DND-41 (cell line): Measurements from ENCODE around the gene AGK.

Source experiments
- EZH2 ChIP-seq: IDR thresholded peaks from 3 replicates; pipeline ENCODE4 v1.6.1; 2012; ENCODE audit warnings: borderline replicate concordance, low read depth, mild to moderate bottlenecking, moderate library complexity, low read length, inconsistent platforms; ENCODE audit not compliant: severe bottlenecking
- TF ChIP-seq, protein P1 (sequence below): IDR thresholded peaks from 2 replicates; pipeline ENCODE4 v1.5.1; 2012; ENCODE audit warnings: borderline replicate concordance, low read length, moderate library complexity, mild to moderate bottlenecking; ENCODE audit not compliant: poor library complexity, severe bottlenecking; ENCODE audit errors: extremely low read depth

DNA sequence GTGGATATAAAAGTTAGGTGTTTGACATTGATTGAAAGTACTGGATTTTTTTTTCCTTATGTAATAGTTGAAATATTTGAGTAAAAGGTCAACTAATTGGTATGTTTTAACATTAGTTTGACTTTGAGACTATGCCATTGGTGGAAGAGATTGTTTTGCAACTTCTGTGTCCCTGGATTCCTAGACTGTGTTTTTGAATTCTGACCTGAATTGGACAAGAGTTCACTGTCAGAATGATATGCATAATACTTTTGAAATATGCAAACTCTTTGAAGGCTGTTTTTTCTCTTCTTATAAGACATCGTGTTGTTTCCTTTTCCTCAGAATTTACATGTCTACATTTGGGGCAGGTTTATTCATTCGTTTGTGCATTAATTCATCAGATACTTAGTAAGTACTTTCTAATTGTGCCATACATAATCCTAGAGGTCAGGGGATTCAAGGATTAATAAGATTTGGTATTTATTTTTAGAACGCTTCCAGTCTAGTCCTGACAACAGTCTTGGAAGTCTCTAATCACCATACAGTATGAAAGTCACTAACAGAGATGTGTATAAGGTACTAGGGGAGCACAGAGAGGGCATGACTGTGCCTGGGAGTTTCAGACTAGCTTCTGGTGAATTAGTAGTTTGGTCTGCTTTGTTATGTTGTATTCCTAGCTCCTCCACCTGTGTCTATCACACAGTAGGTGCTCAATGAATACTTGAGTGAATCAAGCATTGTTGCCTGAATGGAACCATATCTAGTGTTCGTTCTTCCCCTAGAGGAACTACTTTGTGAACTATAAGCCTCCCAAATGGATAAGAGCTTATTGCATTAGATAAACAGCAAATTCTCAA is 49.2 kb downstream of the AGK start:
- TF ChIP-seq, protein P1, sequence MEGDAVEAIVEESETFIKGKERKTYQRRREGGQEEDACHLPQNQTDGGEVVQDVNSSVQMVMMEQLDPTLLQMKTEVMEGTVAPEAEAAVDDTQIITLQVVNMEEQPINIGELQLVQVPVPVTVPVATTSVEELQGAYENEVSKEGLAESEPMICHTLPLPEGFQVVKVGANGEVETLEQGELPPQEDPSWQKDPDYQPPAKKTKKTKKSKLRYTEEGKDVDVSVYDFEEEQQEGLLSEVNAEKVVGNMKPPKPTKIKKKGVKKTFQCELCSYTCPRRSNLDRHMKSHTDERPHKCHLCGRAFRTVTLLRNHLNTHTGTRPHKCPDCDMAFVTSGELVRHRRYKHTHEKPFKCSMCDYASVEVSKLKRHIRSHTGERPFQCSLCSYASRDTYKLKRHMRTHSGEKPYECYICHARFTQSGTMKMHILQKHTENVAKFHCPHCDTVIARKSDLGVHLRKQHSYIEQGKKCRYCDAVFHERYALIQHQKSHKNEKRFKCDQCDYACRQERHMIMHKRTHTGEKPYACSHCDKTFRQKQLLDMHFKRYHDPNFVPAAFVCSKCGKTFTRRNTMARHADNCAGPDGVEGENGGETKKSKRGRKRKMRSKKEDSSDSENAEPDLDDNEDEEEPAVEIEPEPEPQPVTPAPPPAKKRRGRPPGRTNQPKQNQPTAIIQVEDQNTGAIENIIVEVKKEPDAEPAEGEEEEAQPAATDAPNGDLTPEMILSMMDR = no peak
- no peak for TF ChIP-seq EZH2
